GM12892 (cell line): ENCODE results near the gene MAGEF1.

Source experiments
- POLR2A ChIP-seq: IDR thresholded peaks from 2 replicates; pipeline ENCODE4 v1.6.1; 2011; ENCODE audit warnings: low read depth, low read length, control low read depth
- POLR2AphosphoS5 ChIP-seq: IDR thresholded peaks from 2 replicates; pipeline ENCODE4 v1.6.1; 2011; ENCODE audit warnings: low read depth, low read length, control low read depth
- TAF1 ChIP-seq: IDR thresholded peaks from 2 replicates; pipeline ENCODE4 v1.6.1; 2011; ENCODE audit warnings: low read depth, mild to moderate bottlenecking, control low read depth, low read length, borderline replicate concordance

GRCh38 chr3:184728010-184728527, 16.2 kb upstream of the MAGEF1 start:
- no peak for TF ChIP-seq POLR2A
- no peak for TF ChIP-seq POLR2AphosphoS5
- TF ChIP-seq TAF1: no peak
